GM04504 (cell line): Measurements from ENCODE around the gene GYS2.
"Not testable (repeated sequence)": the region's sequence is repeated elsewhere in the genome, so short reads cannot be mapped to it uniquely, and the experiment has no call there.

Experiments used
- DNase-seq: peaks from one replicate; pipeline ENCODE4 v3.0.0-alpha.2; 2012; ENCODE audit warnings: low read depth

Gene GYS2

DNA sequence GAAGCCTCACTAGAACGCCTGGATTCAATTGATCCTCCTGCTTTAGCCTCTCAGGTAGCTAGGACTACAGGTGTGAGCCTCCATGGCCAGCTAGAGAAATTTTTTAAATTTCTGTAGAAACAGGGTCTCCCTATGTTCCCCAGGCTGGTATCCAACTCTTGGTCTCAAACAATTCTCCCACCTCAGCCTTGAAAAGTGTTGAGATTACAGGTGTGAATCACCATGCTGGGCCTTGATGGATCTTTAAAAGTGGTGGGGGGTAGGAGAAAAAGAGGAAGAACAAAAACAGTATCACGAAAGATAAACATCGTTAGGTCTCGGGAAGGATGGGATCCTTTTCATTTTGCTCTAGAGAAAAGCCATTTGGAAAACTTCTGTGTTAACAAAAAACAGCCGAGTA lies 4.5 kb downstream of the GYS2 start:
- no peak for DNase-seq

- no peak for DNase-seq
These were observed 5.3 kb downstream of the GYS2 start for GRCh38 chr12:21599143-21599999.

DNA sequence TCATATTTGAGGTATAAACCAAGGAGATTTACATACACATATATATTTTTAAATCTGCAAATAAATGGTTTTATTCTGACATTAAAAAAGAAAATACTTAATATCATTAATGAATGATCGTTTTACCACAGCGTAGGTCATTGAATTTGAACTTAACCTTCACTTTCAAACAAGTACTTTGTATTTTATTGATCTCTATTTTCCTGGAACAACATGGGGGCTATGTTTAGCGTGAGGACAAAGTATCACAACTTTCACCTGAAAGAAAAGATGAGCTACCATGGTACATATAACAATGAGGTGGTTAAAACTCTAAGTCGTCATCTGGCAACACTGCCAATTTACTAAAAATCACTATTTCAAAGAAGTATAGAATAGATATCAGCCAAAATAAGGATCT lies 6.0 kb downstream of the GYS2 start:
- DNase-seq: no peak

DNA sequence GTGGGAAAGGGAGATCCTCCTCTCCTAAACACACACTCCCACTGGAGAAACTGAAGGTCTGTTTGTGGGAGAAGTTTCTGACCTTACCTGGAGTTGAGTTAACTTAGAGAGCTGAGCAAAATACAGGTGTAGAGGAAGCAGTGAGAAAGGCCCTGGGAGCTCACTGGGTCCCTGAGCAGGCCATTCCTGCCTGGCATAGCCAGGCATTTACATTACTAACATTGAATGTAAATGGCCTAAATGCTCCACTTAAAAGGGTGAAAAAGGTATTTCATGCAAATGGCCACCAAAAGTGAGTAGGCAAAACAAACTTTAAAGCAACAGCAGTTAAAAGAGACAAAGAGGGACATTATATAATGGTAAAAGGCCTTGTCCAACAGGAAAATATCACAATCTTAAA lies 9.3 kb downstream of the GYS2 start:
- DNase-seq: not testable (repeated sequence)

DNA sequence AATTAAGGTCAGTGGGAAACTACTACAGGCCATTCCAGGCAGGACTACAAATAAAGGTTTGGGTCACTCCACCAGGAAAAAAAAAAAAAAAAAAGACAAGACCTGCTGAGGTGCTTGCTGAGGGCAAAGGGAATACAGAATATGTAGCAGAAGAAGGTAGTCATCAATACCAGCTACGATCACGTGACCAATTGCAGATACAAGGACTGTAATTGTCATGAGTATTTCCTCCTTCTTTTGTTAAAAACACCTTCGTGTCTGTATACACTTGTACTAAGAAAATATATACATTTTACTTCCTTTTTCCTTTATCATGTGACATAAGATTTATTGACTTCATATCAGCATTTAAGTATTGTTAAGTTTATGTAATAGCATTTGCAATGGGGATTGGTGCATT lies 19.2 kb downstream of the GYS2 start:
- DNase-seq: no peak

DNA sequence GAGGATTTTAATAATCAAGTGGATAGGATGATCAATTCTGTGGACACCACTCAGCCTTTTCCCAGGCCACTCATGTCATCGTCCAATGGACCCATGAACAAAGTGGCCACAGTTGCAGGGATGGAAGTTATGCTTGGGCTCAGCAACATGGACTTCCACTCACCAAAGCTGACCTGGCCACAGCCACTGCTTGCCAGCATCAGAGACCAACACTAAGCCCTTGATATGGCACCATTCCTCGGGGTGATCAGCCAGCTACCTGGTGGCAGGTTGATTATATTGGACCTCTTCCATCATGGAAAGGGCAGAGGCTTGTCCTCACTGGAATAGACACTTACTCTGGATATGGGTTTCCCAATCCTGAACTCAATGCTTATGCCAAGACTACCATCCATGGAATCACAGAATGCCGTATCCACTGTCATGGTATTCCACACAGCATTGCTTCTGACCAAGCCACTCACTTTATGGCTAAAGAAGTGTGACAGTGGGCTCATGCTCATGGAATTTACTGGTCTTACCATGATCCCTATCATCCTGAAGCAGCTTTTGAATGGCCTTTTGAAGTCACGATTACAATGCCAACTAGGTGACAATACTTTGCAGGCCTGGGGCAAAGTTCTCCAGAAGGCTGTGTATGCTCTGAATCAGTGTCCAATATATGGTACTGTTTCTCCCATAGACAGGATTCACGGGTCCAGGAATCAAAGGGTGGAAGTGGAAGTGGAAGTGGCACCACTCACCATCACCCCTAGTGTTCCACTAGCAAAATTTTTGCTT lies 20.1 kb downstream of the GYS2 start:
- DNase-seq: not testable (repeated sequence)

DNA sequence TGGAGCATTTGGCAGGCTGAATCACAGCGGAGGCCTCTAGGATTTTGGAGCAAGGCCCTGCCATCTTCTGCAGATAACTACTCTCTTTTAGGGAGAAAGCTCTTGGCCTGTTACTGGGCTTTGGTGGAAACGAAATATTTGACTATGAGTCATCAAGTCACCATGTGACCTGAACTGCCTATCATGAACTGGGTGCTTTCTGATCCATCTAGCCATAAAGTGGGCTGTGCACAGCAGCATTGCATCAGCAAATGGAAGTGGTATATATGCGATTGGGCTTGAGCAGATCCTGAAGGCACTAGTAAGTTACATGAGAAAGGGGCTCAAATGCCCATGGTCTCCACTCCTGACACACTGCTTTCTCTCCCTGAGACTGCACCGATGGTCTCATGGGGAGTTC lies 21.1 kb downstream of the GYS2 start:
- no peak for DNase-seq

- no peak for DNase-seq
These were observed 23.7 kb downstream of the GYS2 start for GRCh38 chr12:21580748-21581516.

DNA sequence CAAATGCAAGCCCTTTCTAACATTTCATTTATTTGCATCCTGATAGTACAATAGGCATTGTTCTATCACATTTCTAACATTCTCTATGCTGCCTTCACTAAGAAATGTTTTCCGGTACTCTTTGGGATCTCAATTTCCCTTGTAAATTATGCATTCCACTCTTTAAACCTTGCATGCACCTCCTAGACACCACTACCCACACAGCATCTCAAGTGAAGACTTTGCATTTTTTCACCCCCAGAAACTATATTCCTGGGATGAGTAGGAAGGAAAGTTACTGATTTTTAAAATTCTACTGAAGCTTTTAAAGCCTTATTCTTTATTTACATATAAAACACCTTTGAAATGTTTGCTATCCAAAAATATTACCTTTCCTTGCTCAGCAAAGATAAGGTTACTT lies 27.1 kb downstream of the GYS2 start:
- DNase-seq: no peak

GRCh38 chr12:21576431-21576830 lies 28.2 kb downstream of the GYS2 start:
- no peak for DNase-seq

DNA sequence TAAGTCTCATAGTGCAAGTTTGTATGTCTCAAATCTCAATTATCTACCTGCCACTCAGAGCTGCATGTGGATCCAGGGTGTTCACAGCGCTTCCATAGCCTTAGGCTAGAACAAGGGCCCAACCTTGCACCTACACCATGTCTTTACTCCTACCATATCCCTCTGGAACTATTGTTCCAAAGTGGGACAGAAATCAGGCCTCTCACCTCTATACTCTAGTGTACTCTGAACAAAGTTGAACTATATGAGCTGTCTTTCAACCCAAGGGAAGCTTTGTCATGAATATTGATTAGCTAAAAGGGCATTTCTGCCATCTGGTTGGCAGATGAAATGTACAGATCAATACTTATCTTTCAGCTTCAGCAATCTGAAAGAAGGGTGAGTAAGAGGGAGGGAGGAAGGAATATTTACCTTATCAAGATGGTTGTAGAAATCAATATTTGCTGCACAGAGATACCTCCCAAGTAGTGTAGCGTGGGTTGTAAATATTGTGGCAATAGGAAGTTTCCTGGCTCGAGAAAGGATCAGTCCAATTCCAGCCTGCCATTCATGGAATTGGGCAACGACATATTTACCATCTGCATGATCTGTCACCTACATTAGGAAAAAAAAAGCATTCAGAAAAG lies 30.8 kb downstream of the GYS2 start:
- DNase-seq: no peak

DNA sequence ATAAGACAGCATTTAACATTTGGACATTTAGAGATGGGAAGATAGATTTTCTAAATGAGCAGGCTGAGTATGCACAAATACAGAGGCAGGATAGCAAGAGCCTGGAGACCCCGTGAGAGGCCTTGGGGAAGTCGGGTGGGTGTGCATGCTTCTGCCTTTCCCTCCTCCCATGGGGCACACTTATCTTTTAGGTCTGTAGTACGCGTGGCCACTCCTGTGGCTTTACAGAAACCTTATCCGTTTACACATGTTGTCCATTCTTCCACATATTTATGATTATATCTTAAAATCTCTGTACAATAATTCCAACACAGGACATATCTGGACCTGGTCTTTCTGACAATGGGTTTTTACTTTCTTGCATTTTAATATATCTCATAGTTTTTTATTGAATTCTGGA lies 33.6 kb downstream of the GYS2 start:
- DNase-seq: no peak

- DNase-seq: no peak
These were observed 36.5 kb downstream of the GYS2 start for GRCh38 chr12:21568115-21568514.

DNA sequence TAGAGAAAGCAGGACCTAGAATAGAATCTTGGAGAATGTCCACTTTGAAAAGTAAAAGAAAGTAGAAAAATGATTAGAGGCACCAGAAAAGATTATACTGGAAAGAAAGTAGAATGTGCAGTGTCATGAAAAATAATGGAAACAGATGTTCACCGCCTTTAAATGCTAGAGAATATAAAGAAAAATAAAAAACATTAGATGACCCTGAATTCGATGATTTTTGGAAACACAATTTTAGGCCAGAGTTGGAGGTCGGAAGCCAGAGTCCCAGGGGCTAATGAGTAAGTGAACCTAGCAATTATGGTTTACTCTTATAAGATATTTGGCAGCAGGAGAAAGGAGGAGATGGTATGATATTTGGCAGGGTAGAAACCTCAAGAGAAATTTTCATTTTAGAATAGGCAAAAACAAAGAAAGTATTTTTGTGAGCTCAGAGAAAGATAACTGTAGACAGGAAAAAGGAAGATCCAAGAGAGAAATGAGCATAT lies 37.7 kb downstream of the GYS2 start:
- DNase-seq: no peak

DNA sequence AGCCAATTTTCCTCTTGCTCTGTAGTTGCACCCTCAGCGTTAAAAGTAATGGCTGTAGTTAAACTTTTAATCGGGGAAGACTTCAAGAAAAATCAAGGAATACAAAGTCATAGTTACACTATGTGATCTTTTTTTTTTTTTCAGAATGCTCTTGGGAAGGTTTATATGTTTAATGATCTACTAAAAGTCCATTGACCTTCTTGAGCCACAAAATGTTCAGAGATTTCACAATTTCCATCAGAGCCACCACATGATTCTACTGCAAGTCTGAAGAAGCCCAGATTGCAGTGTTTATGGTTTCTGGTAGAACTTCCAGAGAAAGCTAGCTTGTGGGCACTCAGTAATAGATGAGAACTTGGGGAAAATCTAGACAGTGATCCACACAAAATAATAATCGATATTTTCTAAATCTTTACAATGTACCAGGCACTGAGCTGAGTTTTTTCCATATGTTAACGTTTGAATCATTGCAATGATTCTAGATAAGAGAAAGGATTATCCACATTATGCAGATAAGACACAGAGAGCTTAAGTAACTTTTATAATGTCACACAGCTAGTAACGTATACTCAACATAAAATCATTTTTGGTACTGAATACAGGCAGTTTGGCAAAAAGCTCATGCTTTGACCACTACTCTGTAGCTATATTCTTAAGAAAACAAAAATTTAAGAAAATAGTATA lies 38.3 kb downstream of the GYS2 start:
- DNase-seq: no peak

DNA sequence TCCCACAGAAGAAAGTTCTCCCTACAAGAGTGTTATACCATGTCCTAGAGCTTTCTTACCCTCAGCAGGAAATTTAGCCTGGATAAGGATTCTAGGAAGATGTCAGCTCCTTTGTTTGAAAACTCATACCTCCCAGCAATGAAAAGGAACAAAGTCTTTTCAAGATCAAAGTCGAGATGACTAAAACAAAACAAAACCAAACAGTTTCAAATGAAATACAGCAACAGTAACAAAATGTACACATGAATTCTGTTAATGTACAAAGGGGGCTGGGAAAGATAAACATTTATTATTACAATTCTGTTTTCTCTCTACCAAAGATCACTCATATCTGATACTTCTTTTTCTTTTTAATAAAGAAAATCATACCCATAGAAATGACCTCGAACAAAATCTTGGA lies 41.8 kb downstream of the GYS2 start:
- no peak for DNase-seq

DNA sequence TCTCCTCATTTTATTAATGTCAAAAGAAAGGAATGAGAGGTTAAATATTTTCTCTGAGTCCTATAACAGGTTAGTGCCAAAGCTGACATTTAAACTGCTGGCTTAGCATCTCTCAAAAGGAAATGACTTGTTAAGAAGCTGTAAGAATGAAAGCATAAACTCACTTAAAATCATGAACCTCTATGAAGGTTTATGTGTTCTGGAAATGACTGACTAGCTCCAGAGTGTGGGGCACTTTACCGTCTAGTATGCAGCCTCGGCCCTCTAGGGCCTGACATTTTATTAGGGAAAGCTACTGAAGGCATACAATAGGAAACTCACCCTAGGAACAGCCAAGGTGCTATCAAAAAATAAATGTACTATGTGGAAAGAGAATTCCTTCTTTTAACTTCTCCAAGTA lies 43.5 kb downstream of the GYS2 start:
- no peak for DNase-seq

GRCh38 chr12:21559855-21560569 lies 44.6 kb downstream of the GYS2 start:
- no peak for DNase-seq

- no peak for DNase-seq
These were observed 46.5 kb downstream of the GYS2 start for GRCh38 chr12:21558100-21558679.

GRCh38 chr12:21553329-21553675 lies 51.3 kb downstream of the GYS2 start:
- no peak for DNase-seq
